Tibial nerve (tissue), 4 donors: ENCODE results near the gene IGFL4.

ENCODE experiments used
- EP300 ChIP-seq, 2 donors: sonication (generic); formaldehyde crosslinking; IDR thresholded peaks; one replicate each; pipeline ENCODE4 v1.6.1; 2017; ENCODE audit warnings: antibody characterized with exemption in 2 of 2, mild to moderate bottlenecking in 1 of 2
- POLR2A ChIP-seq, 2 donors: fragments of 450-650 bp; IDR thresholded peaks; one replicate each; pipeline ENCODE4 v1.6.1; 2017; ENCODE audit warnings: antibody characterized with exemption in 2 of 2, mild to moderate bottlenecking in 2 of 2, moderate library complexity in 2 of 2
- TF ChIP-seq, protein P1 (sequence below), 5 experiments: fragments of 200-600 bp in 3 of 5; fragments of 450-650 bp in 2 of 5; sonication (generic) in 3 of 5; IDR thresholded peaks; one replicate each; pipeline ENCODE4 v1.5.1; 2016 to 2019; ENCODE audit warnings: antibody characterized with exemption in 5 of 5, mild to moderate bottlenecking in 3 of 5, moderate library complexity in 2 of 5

DNA sequence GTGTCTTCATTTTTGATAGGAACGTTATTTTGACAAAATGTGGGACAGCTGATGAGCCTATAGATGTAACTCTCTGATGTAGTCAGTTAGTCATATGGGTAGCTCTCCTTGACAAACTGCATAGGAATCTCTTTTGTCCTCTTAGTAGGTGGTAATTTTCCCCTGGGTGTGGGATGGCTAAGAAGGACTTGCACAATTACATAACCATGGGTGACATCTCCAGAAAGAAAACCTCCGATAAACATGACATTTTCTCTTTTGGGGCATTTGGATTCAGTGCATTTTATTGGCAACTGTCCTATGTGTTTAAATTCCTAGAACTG, 41.9 kb upstream of the IGFL4 start:
- TF ChIP-seq, protein P1, sequence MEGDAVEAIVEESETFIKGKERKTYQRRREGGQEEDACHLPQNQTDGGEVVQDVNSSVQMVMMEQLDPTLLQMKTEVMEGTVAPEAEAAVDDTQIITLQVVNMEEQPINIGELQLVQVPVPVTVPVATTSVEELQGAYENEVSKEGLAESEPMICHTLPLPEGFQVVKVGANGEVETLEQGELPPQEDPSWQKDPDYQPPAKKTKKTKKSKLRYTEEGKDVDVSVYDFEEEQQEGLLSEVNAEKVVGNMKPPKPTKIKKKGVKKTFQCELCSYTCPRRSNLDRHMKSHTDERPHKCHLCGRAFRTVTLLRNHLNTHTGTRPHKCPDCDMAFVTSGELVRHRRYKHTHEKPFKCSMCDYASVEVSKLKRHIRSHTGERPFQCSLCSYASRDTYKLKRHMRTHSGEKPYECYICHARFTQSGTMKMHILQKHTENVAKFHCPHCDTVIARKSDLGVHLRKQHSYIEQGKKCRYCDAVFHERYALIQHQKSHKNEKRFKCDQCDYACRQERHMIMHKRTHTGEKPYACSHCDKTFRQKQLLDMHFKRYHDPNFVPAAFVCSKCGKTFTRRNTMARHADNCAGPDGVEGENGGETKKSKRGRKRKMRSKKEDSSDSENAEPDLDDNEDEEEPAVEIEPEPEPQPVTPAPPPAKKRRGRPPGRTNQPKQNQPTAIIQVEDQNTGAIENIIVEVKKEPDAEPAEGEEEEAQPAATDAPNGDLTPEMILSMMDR (IDR thresholded peaks at IDR 0.05): no peak
- no peak for TF ChIP-seq EP300 (IDR thresholded peaks at IDR 0.05)
- TF ChIP-seq POLR2A (IDR thresholded peaks at IDR 0.05): no peak
